GM23338 (cell line): ENCODE results near the gene HRH2. TPM values are rescaled to one million over a fixed set of nuclear protein-coding genes. Genes with fewer than 3 reads are reported as not detected.

Source experiments
- ATAC-seq: fragments of 200-7000 bp; cut with Tn5 transposase; 3 replicates; pipeline ENCODE4 v1.9.1; 2020
- DNase-seq: peaks from one replicate; pipeline ENCODE4 v3.0.0-alpha.2; 2015; ENCODE audit warnings: low spot score
- H2AFZ ChIP-seq: fragments of 200-600 bp; sonication (generic); 2 replicates; pipeline ENCODE4 v1.8.0; 2016; ENCODE audit warnings: antibody characterized with exemption, mild to moderate bottlenecking, moderate library complexity
- H3F3A ChIP-seq: fragments of 200-600 bp; sonication (generic); replicated peaks from 2 replicates; pipeline ENCODE4 v1.8.0; 2017; ENCODE audit warnings: antibody characterized with exemption, mixed run types, low read depth
- H3K27ac ChIP-seq: fragments of 200-600 bp; sonication (generic); 2 replicates; pipeline ENCODE4 v1.6.1; 2016; ENCODE audit warnings: low read depth
- H3K27me3 ChIP-seq: fragments of 200-600 bp; sonication (generic); 2 replicates; pipeline ENCODE4 v1.8.0; 2016; ENCODE audit warnings: mild to moderate bottlenecking, mixed run types, moderate library complexity; ENCODE audit not compliant: insufficient read depth
- H3K36me3 ChIP-seq: fragments of 200-600 bp; sonication (generic); 2 replicates; pipeline ENCODE4 v1.8.0; 2016; ENCODE audit warnings: mild to moderate bottlenecking; ENCODE audit not compliant: insufficient read depth
- H3K4me1 ChIP-seq: fragments of 200-600 bp; sonication (generic); 2 replicates; pipeline ENCODE4 v1.8.0; 2016; ENCODE audit warnings: mild to moderate bottlenecking, moderate library complexity; ENCODE audit not compliant: insufficient read depth
- H3K4me2 ChIP-seq: fragments of 200-600 bp; sonication (generic); 2 replicates; pipeline ENCODE4 v1.7.1; 2017; ENCODE audit warnings: mixed run types
- H3K4me3 ChIP-seq: fragments of 200-600 bp; sonication (generic); 2 replicates; pipeline ENCODE4 v1.6.1; 2016; ENCODE audit warnings: mixed run types
- H3K79me2 ChIP-seq: fragments of 200-600 bp; sonication (generic); replicated peaks from 2 replicates; pipeline ENCODE4 v1.8.0; 2017; ENCODE audit warnings: mild to moderate bottlenecking; ENCODE audit not compliant: insufficient read depth
- H3K9me2 ChIP-seq: fragments of 200-600 bp; sonication (generic); 2 replicates; pipeline ENCODE4 v1.8.0; 2017; ENCODE audit not compliant: insufficient read depth
- H4K20me1 ChIP-seq: fragments of 200-600 bp; sonication (generic); replicated peaks from 2 replicates; pipeline ENCODE4 v1.8.0; 2017; ENCODE audit warnings: mild to moderate bottlenecking; ENCODE audit not compliant: insufficient read depth
- H3K27ac Mint-ChIP-seq: 2 replicates; pipeline ENCODE4 v1.8.0; 2020; ENCODE audit warnings: inconsistent platforms, mild to moderate bottlenecking, moderate library complexity, mixed read lengths
- H3K27me3 Mint-ChIP-seq: 3 replicates; pipeline ENCODE4 v1.8.0; 2022; ENCODE audit warnings: low read depth, mild to moderate bottlenecking, moderate library complexity, mixed read lengths, inconsistent platforms; ENCODE audit not compliant: insufficient read depth, poor library complexity
- H3K36me3 Mint-ChIP-seq: 3 replicates; pipeline ENCODE4 v1.8.0; 2021; ENCODE audit warnings: low read depth, mild to moderate bottlenecking, inconsistent platforms, moderate library complexity, mixed read lengths
- H3K4me1 Mint-ChIP-seq: 3 replicates; pipeline ENCODE4 v1.8.0; 2020; ENCODE audit warnings: mild to moderate bottlenecking, inconsistent platforms, mixed read lengths
- H3K4me3 Mint-ChIP-seq: 3 replicates; pipeline ENCODE4 v1.8.0; 2021; ENCODE audit warnings: moderate library complexity, mild to moderate bottlenecking, inconsistent platforms, mixed read lengths
- H3K9me3 Mint-ChIP-seq: 3 replicates; pipeline ENCODE4 v1.8.0; 2020; ENCODE audit warnings: moderate library complexity, mild to moderate bottlenecking, inconsistent platforms, mixed read lengths
- CREB1 ChIP-seq: fragments of 250-450 bp; sonication (Bioruptor Pico); IDR thresholded peaks from 2 replicates; pipeline ENCODE4 v1.5.0; 2020; ENCODE audit warnings: low read depth, mild to moderate bottlenecking, moderate library complexity
- CTCF ChIP-seq, 2 experiments: fragments of 200-600 bp in 1 of 2; sonication (generic) in 1 of 2; conservative IDR thresholded peaks; 2 replicates each; pipeline versions ENCODE4 v1.5.1 to v1.6.1; 2016 to 2017; ENCODE audit warnings: antibody characterized with exemption in 2 of 2, low read depth in 2 of 2, mild to moderate bottlenecking in 2 of 2, moderate library complexity in 1 of 2
- EZH2phosphoT487 ChIP-seq: fragments of 200-600 bp; sonication (generic); IDR thresholded peaks from one replicate; pipeline ENCODE4 v1.8.1; 2018; ENCODE audit warnings: antibody characterized with exemption; ENCODE audit not compliant: unreplicated experiment
- POLR2AphosphoS5 ChIP-seq: IDR thresholded peaks from 2 replicates; pipeline ENCODE4 v1.6.1; 2016; ENCODE audit warnings: antibody characterized with exemption, low read depth
- STAT1 ChIP-seq: IDR thresholded peaks from one replicate; pipeline ENCODE4 v1.6.1; 2016; ENCODE audit warnings: antibody characterized with exemption; ENCODE audit not compliant: unreplicated experiment
- ZNF114 ChIP-seq: fragments of 250-450 bp; sonication (Bioruptor Pico); IDR thresholded peaks from 2 replicates; pipeline ENCODE4 v1.5.0; 2020; ENCODE audit warnings: mild to moderate bottlenecking, moderate library complexity
- polyA plus RNA-seq: library from polyadenylated mRNA; unstranded; fragments of >200 nt; fragmentation: Nextera tagmentation; extraction: Ambion mirVana; gene quantifications from 2 replicates; pipeline ENCODE4 v1.2.1, GENCODE V29; 2016
- total RNA-seq: library from RNA; depleted of rRNA; stranded (reverse); fragments of >200 nt; shearing (Covaris generic); gene quantifications from 2 replicates; pipeline ENCODE4 v1.2.3, GENCODE V29; 2014
- TF ChIP-seq, protein P1 (sequence below): IDR thresholded peaks from 2 replicates; pipeline ENCODE4 v1.6.1; 2016; ENCODE audit warnings: antibody characterized with exemption
- TF ChIP-seq, protein P2 (sequence below): fragments of 250-450 bp; sonication (Bioruptor Pico); IDR thresholded peaks from 2 replicates; pipeline ENCODE4 v1.5.0; 2020; ENCODE audit warnings: mild to moderate bottlenecking, moderate library complexity

The HRH2 gene
- total and polyA plus RNA-seq, 2 experiments from 2014 or later = 6.8 to 7.0 TPM

GRCh38 chr5:175681045-175681967 is 23.4 kb downstream of the HRH2 start:
- H2AFZ ChIP-seq = no peak overlapping the region
- no peaks in the 10 kb centered on the region for H3K9me2 ChIP-seq
- H3K27ac ChIP-seq = no peak overlapping the region
- no peaks in the 10 kb centered on the region; the same call in 1 of the 2 replicates for H4K20me1 ChIP-seq
- H3K4me3 ChIP-seq = no peak overlapping the region
- Mint-ChIP-seq H3K9me3 (no peaks in the 10 kb centered on the region; the same call in 2 of the 3 replicates), H3K36me3 (peaks cover 15% of the 10 kb centered on the region), H3K4me3 (no peak overlapping the region), H3K27me3 (no peaks in the 10 kb centered on the region), H3K27ac (no peak overlapping the region), H3K4me1 (peaks cover 26% of the 10 kb centered on the region)
- TF ChIP-seq, protein P1, sequence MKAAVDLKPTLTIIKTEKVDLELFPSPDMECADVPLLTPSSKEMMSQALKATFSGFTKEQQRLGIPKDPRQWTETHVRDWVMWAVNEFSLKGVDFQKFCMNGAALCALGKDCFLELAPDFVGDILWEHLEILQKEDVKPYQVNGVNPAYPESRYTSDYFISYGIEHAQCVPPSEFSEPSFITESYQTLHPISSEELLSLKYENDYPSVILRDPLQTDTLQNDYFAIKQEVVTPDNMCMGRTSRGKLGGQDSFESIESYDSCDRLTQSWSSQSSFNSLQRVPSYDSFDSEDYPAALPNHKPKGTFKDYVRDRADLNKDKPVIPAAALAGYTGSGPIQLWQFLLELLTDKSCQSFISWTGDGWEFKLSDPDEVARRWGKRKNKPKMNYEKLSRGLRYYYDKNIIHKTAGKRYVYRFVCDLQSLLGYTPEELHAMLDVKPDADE = no peak
- TF ChIP-seq CREB1 (CRISPR knock-in tag) = no peak
- no peak for TF ChIP-seq STAT1
- TF ChIP-seq ZNF114 = no peak
- TF ChIP-seq CTCF (conservative IDR thresholded peaks at IDR 0.05; ENCODE audit: low read depth in 2 of 2) = no peak
- TF ChIP-seq EZH2phosphoT487 = no peak
- H3K4me2 ChIP-seq = no peak overlapping the region
- H3F3A ChIP-seq = no peaks in the 10 kb centered on the region
- H3K27me3 ChIP-seq = no peaks in the 10 kb centered on the region
- no peaks in the 10 kb centered on the region for H3K36me3 ChIP-seq
- DNase-seq (no peak), ATAC-seq (no peak)
- no peaks in the 10 kb centered on the region; the same call in 1 of the 2 replicates for H3K4me1 ChIP-seq
- H3K79me2 ChIP-seq = no peaks in the 10 kb centered on the region

DNA sequence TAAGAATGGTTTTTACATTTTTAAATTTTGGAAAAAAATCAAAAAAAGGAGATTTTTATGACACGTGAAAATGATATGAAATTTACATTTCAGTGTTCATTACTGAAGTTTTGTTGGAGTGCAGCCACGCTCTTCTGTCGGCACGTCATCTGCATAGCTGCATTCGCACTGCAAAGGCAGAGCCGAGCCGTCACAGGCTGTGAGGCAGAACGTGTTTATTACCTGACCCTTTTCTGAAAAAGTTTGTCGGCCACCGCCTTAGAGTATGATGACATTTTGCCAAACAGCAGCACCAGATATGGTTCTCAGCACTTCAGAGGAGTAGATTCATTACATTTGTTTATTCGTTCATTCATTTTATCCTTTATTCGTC is 24.1 kb downstream of the HRH2 start:
- DNase-seq = no peak
- Mint-ChIP-seq H3K9me3 (no peaks in the 10 kb centered on the region), H3K36me3 (peaks cover 15% of the 10 kb centered on the region), H3K27ac (no peak overlapping the region), H3K4me3 (no peak overlapping the region), H3K4me1 (peaks cover 26% of the 10 kb centered on the region), H3K27me3 (peaks cover under 1% of the 10 kb centered on the region)
- Histone ChIP-seq H2AFZ (no peak overlapping the region), H3K4me1 (no peaks in the 10 kb centered on the region; the same call in 1 of the 2 replicates), H3K4me2 (no peak overlapping the region), H3K36me3 (no peaks in the 10 kb centered on the region), H3K9me2 (no peaks in the 10 kb centered on the region), H3K27ac (no peak overlapping the region), H3K79me2 (no peaks in the 10 kb centered on the region), H3K4me3 (no peak overlapping the region), H3F3A (no peaks in the 10 kb centered on the region), H3K27me3 (no peaks in the 10 kb centered on the region), H4K20me1 (no peaks in the 10 kb centered on the region; the same call in 1 of the 2 replicates)
- no peak for ATAC-seq
- TF ChIP-seq EZH2phosphoT487 (no peak), CTCF (conservative IDR thresholded peaks at IDR 0.05; ENCODE audit: low read depth in 2 of 2) (no peak), POLR2AphosphoS5 (no peak), ZNF114 (no peak)
- TF ChIP-seq, protein P2, sequence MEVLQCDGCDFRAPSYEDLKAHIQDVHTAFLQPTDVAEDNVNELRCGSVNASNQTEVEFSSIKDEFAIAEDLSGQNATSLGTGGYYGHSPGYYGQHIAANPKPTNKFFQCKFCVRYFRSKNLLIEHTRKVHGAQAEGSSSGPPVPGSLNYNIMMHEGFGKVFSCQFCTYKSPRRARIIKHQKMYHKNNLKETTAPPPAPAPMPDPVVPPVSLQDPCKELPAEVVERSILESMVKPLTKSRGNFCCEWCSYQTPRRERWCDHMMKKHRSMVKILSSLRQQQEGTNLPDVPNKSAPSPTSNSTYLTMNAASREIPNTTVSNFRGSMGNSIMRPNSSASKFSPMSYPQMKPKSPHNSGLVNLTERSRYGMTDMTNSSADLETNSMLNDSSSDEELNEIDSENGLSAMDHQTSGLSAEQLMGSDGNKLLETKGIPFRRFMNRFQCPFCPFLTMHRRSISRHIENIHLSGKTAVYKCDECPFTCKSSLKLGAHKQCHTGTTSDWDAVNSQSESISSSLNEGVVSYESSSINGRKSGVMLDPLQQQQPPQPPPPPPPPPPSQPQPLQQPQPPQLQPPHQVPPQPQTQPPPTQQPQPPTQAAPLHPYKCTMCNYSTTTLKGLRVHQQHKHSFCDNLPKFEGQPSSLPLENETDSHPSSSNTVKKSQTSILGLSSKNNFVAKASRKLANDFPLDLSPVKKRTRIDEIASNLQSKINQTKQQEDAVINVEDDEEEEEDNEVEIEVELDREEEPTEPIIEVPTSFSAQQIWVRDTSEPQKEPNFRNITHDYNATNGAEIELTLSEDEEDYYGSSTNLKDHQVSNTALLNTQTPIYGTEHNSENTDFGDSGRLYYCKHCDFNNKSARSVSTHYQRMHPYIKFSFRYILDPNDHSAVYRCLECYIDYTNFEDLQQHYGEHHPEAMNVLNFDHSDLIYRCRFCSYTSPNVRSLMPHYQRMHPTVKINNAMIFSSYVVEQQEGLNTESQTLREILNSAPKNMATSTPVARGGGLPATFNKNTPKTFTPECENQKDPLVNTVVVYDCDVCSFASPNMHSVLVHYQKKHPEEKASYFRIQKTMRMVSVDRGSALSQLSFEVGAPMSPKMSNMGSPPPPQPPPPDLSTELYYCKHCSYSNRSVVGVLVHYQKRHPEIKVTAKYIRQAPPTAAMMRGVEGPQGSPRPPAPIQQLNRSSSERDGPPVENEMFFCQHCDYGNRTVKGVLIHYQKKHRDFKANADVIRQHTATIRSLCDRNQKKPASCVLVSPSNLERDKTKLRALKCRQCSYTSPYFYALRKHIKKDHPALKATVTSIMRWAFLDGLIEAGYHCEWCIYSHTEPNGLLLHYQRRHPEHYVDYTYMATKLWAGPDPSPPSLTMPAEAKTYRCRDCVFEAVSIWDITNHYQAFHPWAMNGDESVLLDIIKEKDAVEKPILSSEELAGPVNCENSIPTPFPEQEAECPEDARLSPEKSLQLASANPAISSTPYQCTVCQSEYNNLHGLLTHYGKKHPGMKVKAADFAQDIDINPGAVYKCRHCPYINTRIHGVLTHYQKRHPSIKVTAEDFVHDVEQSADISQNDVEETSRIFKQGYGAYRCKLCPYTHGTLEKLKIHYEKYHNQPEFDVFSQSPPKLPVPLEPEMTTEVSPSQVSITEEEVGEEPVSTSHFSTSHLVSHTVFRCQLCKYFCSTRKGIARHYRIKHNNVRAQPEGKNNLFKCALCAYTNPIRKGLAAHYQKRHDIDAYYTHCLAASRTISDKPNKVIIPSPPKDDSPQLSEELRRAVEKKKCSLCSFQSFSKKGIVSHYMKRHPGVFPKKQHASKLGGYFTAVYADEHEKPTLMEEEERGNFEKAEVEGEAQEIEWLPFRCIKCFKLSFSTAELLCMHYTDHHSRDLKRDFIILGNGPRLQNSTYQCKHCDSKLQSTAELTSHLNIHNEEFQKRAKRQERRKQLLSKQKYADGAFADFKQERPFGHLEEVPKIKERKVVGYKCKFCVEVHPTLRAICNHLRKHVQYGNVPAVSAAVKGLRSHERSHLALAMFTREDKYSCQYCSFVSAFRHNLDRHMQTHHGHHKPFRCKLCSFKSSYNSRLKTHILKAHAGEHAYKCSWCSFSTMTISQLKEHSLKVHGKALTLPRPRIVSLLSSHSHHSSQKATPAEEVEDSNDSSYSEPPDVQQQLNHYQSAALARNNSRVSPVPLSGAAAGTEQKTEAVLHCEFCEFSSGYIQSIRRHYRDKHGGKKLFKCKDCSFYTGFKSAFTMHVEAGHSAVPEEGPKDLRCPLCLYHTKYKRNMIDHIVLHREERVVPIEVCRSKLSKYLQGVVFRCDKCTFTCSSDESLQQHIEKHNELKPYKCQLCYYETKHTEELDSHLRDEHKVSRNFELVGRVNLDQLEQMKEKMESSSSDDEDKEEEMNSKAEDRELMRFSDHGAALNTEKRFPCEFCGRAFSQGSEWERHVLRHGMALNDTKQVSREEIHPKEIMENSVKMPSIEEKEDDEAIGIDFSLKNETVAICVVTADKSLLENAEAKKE (CRISPR knock-in tag) = no peak
